Liver (tissue), 3 donors: Measurements from ENCODE around the gene TBC1D8B.

Source experiments
- ATF3 ChIP-seq: IDR thresholded peaks from 2 replicates; pipeline ENCODE4 v1.6.1; 2016; ENCODE audit warnings: antibody characterized with exemption
- CTCF ChIP-seq: fragments of 150-350 bp; IDR thresholded peaks from 2 replicates; pipeline ENCODE4 v1.5.1; 2017; ENCODE audit warnings: improper control_type of control experiment, low read depth, low read length; ENCODE audit not compliant: missing input control
- EGR1 ChIP-seq, 2 donors: IDR thresholded peaks; 2 replicates each; pipeline ENCODE4 v1.6.1; 2016 to 2018; ENCODE audit warnings: antibody characterized with exemption in 2 of 2, low read depth in 2 of 2
- FOXA2 ChIP-seq: IDR thresholded peaks from 2 replicates; pipeline ENCODE4 v1.6.1; 2016; ENCODE audit warnings: antibody characterized with exemption
- JUND ChIP-seq, 2 donors: IDR thresholded peaks; 2 replicates each; pipeline ENCODE4 v1.6.1; 2016; ENCODE audit warnings: antibody characterized with exemption in 2 of 2
- MAX ChIP-seq: IDR thresholded peaks from 2 replicates; pipeline ENCODE4 v1.6.1; 2016; ENCODE audit warnings: antibody characterized with exemption
- RAD21 ChIP-seq, 2 donors: IDR thresholded peaks; 2 replicates each; pipeline ENCODE4 v1.6.1; 2016; ENCODE audit warnings: antibody characterized with exemption in 2 of 2, mild to moderate bottlenecking in 2 of 2
- REST ChIP-seq: IDR thresholded peaks from 2 replicates; pipeline ENCODE4 v1.6.1; 2016; ENCODE audit warnings: antibody characterized with exemption, mild to moderate bottlenecking
- SP1 ChIP-seq: IDR thresholded peaks from 2 replicates; pipeline ENCODE4 v1.6.1; 2018; ENCODE audit warnings: antibody characterized with exemption, mild to moderate bottlenecking
- YY1 ChIP-seq: IDR thresholded peaks from 2 replicates; pipeline ENCODE4 v1.6.1; 2016; ENCODE audit warnings: antibody characterized with exemption, mild to moderate bottlenecking
- ZBTB33 ChIP-seq: IDR thresholded peaks from 2 replicates; pipeline ENCODE4 v1.6.1; 2016; ENCODE audit warnings: antibody characterized with exemption
- donor health status: healthy.
- donor health status: healthy.

- TF ChIP-seq ATF3 (no peak), CTCF (peak; percentile 79), MAX (no peak), EGR1 (IDR thresholded peaks at IDR 0.05; ENCODE audit: low read depth in 2 of 2) (no peak), ZBTB33 (no peak), RAD21 (IDR thresholded peaks at IDR 0.05) (peak; percentile 89 to 94), YY1 (no peak), SP1 (no peak), JUND (IDR thresholded peaks at IDR 0.05) (no peak), FOXA2 (no peak), REST (no peak)
Measured at GRCh38 chrX:106894392-106894909, 92.0 kb downstream of the TBC1D8B start.
